AG20443 (cell line): ENCODE data around the gene SEL1L3.

ENCODE experiments used
- DNase-seq: peaks from one replicate; pipeline ENCODE4 v3.0.0; 2012; ENCODE audit warnings: low spot score, mixed read lengths

The SEL1L3 gene

GRCh38 chr4:25817059-25817681 is 45.6 kb downstream of the SEL1L3 start:
- DNase-seq: peak; percentile 76

GRCh38 chr4:25816591-25817058 is 46.2 kb downstream of the SEL1L3 start:
- DNase-seq: no peak

- DNase-seq: no peak
Observed at GRCh38 chr4:25815586-25815985, 47.2 kb downstream of the SEL1L3 start.

GRCh38 chr4:25814301-25815136 is 48.3 kb downstream of the SEL1L3 start:
- no peak for DNase-seq

- peak; percentile 77 for DNase-seq
Observed at GRCh38 chr4:25813448-25814106, 49.2 kb downstream of the SEL1L3 start.

GRCh38 chr4:25811841-25812240 is 50.9 kb downstream of the SEL1L3 start:
- DNase-seq: no peak

- peak; percentile 51 for DNase-seq
Observed at GRCh38 chr4:25811374-25811690, 51.5 kb downstream of the SEL1L3 start.

GRCh38 chr4:25810461-25811373 is 52.1 kb downstream of the SEL1L3 start:
- no peak for DNase-seq

- DNase-seq: no peak
Observed at GRCh38 chr4:25809996-25810395, 52.8 kb downstream of the SEL1L3 start.

GRCh38 chr4:25807102-25807728 is 55.6 kb downstream of the SEL1L3 start:
- no peak for DNase-seq

GRCh38 chr4:25805255-25805860 is 57.4 kb downstream of the SEL1L3 start:
- DNase-seq: no peak

GRCh38 chr4:25803720-25804225 is 59.0 kb downstream of the SEL1L3 start:
- DNase-seq: no peak

GRCh38 chr4:25801594-25801993 is 61.2 kb downstream of the SEL1L3 start:
- no peak for DNase-seq

- no peak for DNase-seq
Observed at GRCh38 chr4:25800245-25800644, 62.5 kb downstream of the SEL1L3 start.

- no peak for DNase-seq
Observed at GRCh38 chr4:25799522-25799921, 63.3 kb downstream of the SEL1L3 start.

GRCh38 chr4:25797136-25797535 is 65.7 kb downstream of the SEL1L3 start:
- DNase-seq: no peak

- peak; percentile 96 for DNase-seq
Observed at GRCh38 chr4:25795566-25796454, 67.0 kb downstream of the SEL1L3 start.

GRCh38 chr4:25795091-25795490 is 67.7 kb downstream of the SEL1L3 start:
- no peak for DNase-seq

- no peak for DNase-seq
Observed at GRCh38 chr4:25792876-25793275, 69.9 kb downstream of the SEL1L3 start.
